Sigmoid colon (tissue), 7 donors: ENCODE measurements around the gene ALDH3B2. TPM values are rescaled to one million over a fixed set of nuclear protein-coding genes. Genes with fewer than 3 reads are reported as not detected.

Source experiments
- DNase-seq: peaks from one replicate; pipeline ENCODE4 v3.0.0-alpha.2; 2019
- H3K27ac ChIP-seq, 4 donors: fragments of 200-600 bp; sonication (generic); one replicate each; pipeline ENCODE4 v1.5.1; 2016 to 2019; ENCODE audit warnings: mild to moderate bottlenecking in 1 of 4
- H3K27me3 ChIP-seq, 3 donors: fragments of 200-600 bp; sonication (generic); one replicate each; pipeline ENCODE4 v1.5.1; 2019; ENCODE audit warnings: mild to moderate bottlenecking in 1 of 3
- H3K36me3 ChIP-seq, 4 donors: fragments of 200-600 bp; sonication (generic); one replicate each; pipeline ENCODE4 v1.5.1; 2016 to 2019
- H3K4me1 ChIP-seq, 4 donors: fragments of 200-600 bp; sonication (generic); one replicate each; pipeline ENCODE4 v1.5.1; 2017 to 2019
- H3K4me3 ChIP-seq, 4 donors: fragments of 200-600 bp; sonication (generic); one replicate each; pipeline ENCODE4 v1.5.1; 2017 to 2019; ENCODE audit warnings: mild to moderate bottlenecking in 2 of 4, moderate library complexity in 1 of 4
- H3K9me3 ChIP-seq, 4 donors: fragments of 200-600 bp in 3 of 4; sonication (generic) in 3 of 4; one replicate each; pipeline versions ENCODE4 v1.5.1 to v1.6.1; 2013 to 2019
- CTCF ChIP-seq, 4 experiments: fragments of 450-650 bp in 3 of 4; fragments of 200-600 bp in 1 of 4; IDR thresholded peaks; one replicate each; pipeline ENCODE4 v1.5.1; 2016 to 2019; ENCODE audit warnings: antibody characterized with exemption in 4 of 4, mild to moderate bottlenecking in 3 of 4, moderate library complexity in 2 of 4
- EP300 ChIP-seq, 4 donors: sonication (generic); formaldehyde crosslinking; IDR thresholded peaks; one replicate each; pipeline ENCODE4 v1.6.1; 2017; ENCODE audit warnings: antibody characterized with exemption in 4 of 4
- POLR2A ChIP-seq, 2 donors: fragments of 450-650 bp; IDR thresholded peaks; one replicate each; pipeline ENCODE4 v1.6.1; 2016; ENCODE audit warnings: antibody characterized with exemption in 2 of 2, mild to moderate bottlenecking in 2 of 2, moderate library complexity in 2 of 2
- POLR2AphosphoS5 ChIP-seq, 4 donors: sonication (generic); formaldehyde crosslinking; IDR thresholded peaks; one replicate each; pipeline ENCODE4 v1.6.1; 2017; ENCODE audit warnings: antibody characterized with exemption in 4 of 4
- WGBS, 2 donors: extraction: QIAGEN DNeasy Blood & Tissue Kit; methylation state at CpG; one replicate each; pipeline ENCODE4 v1.1.7; 2013; 5-methylcytosine and 5-hydroxymethylcytosine counted together
- intact Hi-C: fragments of 100-400 bp; cut with DNase I; formaldehyde crosslinking; loops from one replicate; pipeline ENCODE4 v1.15.1; 2023
- polyA plus RNA-seq, 3 donors: library from polyadenylated mRNA; stranded (reverse); fragments of 200-250 nt; gene quantifications; one replicate each; pipeline ENCODE4 v1.2.3, GENCODE V29; 2013
- total RNA-seq, 4 donors: library from RNA; depleted of rRNA; stranded (reverse); fragments of >200 nt; gene quantifications; one replicate each; pipeline ENCODE4 v1.1.0, GENCODE V29; 2016
- donor health status: healthy with polysubstance abuse.
- donor health status: Bipolar disorder and iron deficiency.
- donor health status: healthy.

The ALDH3B2 gene
- total and polyA plus RNA-seq, 7 donors = 0.38 TPM; not detected in 6

- TF ChIP-seq POLR2AphosphoS5 (IDR thresholded peaks at IDR 0.05) (no peak), POLR2A (IDR thresholded peaks at IDR 0.05) (no peak), CTCF (IDR thresholded peaks at IDR 0.05) (peak in 1 of 4 experiments; percentile 3), EP300 (IDR thresholded peaks at IDR 0.05) (no peak)
- H3K4me3 ChIP-seq = peak overlapping the region; percentile 63 to 78 (median 68)
- no peaks in the 10 kb centered on the region for H3K36me3 ChIP-seq
- intact Hi-C loops = loop anchor here (1.0 to 2.0 kb wide), 3 partner anchors 24 to 174 kb away; partner anchors contain the start of gene NDUFV1
- peaks cover 0 to 5% (median 0%) of the 10 kb centered on the region in 3 donors for H3K27me3 ChIP-seq
- H3K9me3 ChIP-seq = no peaks in the 10 kb centered on the region
- H3K4me1 ChIP-seq = peaks cover 0 to 29% (median 19%) of the 10 kb centered on the region in 4 donors
- no peak for DNase-seq
- H3K27ac ChIP-seq = peak overlapping the region; percentile 95 to 98 (median 97)
- 47 to 67% methylated on average over 16 of the region's 16 CpGs for WGBS, 2 donors
Observed at GRCh38 chr11:67630943-67631331, 43.5 kb downstream of the ALDH3B2 start.

DNA sequence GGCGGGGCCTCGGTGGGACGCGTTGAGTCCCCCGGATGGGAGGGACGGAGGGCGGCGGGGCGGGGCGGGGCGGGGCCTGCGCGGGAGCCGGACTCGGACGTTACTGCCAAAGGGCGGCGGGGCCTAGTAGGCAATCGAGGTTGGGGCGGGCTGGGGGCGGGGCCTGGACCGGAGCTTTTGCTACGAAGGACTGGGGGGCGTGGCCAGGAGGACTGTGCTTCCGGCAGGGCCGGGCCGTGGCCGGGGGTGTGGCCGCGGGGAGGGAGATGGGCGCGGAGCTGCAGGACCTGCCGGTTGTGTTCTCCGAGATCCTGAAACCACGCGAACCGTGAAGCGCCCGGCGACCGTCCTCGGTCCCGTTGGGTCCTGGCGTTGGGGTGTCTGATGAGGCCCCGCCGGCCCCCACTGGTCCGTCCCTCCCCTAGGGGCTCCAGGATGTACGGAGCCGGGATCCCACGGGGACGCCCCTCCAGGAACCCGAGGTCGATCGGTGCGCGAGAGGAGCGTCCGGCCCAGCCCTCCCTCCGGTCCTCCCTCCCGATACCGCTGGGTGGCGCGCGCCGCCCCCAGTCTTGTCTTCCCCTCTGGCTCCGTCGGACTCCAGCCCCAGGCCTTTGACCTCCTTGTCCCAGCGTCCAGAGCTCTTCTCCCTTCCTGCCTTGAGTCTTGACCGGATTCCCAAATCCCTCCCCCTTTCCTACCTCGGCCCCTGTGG is 44.0 kb downstream of the ALDH3B2 start:
- TF ChIP-seq POLR2A (IDR thresholded peaks at IDR 0.05) = peak in 1 of 2 donors; percentile 64
- peak; percentile 60 to 80 (median 68) for TF ChIP-seq CTCF (IDR thresholded peaks at IDR 0.05)
- peak; percentile 76 to 93 (median 78) for TF ChIP-seq POLR2AphosphoS5 (IDR thresholded peaks at IDR 0.05)
- TF ChIP-seq EP300 (IDR thresholded peaks at IDR 0.05) = no peak
- intact Hi-C loops = loop anchor here (1.0 to 2.0 kb wide), 3 partner anchors 24 to 175 kb away; partner anchors contain the start of gene NDUFV1
- WGBS, 2 donors = 1% methylated on average over 70 of the region's 70 CpGs
- DNase-seq = peak; percentile 99
- Histone ChIP-seq H3K4me1 (peaks cover 0 to 29% (median 19%) of the 10 kb centered on the region in 4 donors), H3K9me3 (no peaks in the 10 kb centered on the region), H3K4me3 (peak overlapping the region; percentile 63 to 78 (median 68)), H3K27ac (peak overlapping the region; percentile 95 to 98 (median 97)), H3K27me3 (peaks cover 0 to 5% (median 0%) of the 10 kb centered on the region in 3 donors), H3K36me3 (no peaks in the 10 kb centered on the region)

- peak; percentile 93 for DNase-seq
- 1% methylated on average over 102 of the region's 102 CpGs for WGBS, 2 donors
- intact Hi-C loops = loop anchor here (1.0 to 2.0 kb wide), 4 partner anchors 23 to 176 kb away; partner anchors contain the start of gene NDUFV1
Observed at GRCh38 chr11:67629386-67630227, 44.8 kb downstream of the ALDH3B2 start, which contains the start of gene NUDT8. Gene NUDT8 (minus strand): TSS chr11:67629937. CDS start chr11:67629911, 26 bp downstream.

More at GRCh38 chr11:67629386-67630227, 44.8 kb downstream of the ALDH3B2 start, which contains the start of gene NUDT8:
- H3K27ac ChIP-seq = peak within 1 kb of the TSS; percentile 95 to 98 (median 97)
- no peaks in the 10 kb centered on the region for H3K9me3 ChIP-seq
- H3K27me3 ChIP-seq = no peaks in the 10 kb centered on the region
- no peak for TF ChIP-seq EP300 (IDR thresholded peaks at IDR 0.05)
- peak; percentile 51 to 70 (median 60) for TF ChIP-seq POLR2AphosphoS5 (IDR thresholded peaks at IDR 0.05)
- TF ChIP-seq CTCF (IDR thresholded peaks at IDR 0.05) = peak; percentile 67 to 90 (median 86)
- H3K4me3 ChIP-seq = peak within 1 kb of the TSS; percentile 63 to 78 (median 68)
- peaks cover 0 to 29% (median 19%) of the 10 kb centered on the region in 4 donors for H3K4me1 ChIP-seq
- H3K36me3 ChIP-seq = no peaks in the 10 kb centered on the region
